Measurements from ENCODE around the gene ELOF1. TPM values are rescaled to one million over a fixed set of nuclear protein-coding genes. Genes with fewer than 3 reads are reported as not detected.

ELOF1 gene
- total and polyA plus RNA-seq, 2 of the 13 experiments (the other 11 are each of a cell fraction or from before 2014, with no cell fraction given): 14.5 to 43.2 TPM

DNA sequence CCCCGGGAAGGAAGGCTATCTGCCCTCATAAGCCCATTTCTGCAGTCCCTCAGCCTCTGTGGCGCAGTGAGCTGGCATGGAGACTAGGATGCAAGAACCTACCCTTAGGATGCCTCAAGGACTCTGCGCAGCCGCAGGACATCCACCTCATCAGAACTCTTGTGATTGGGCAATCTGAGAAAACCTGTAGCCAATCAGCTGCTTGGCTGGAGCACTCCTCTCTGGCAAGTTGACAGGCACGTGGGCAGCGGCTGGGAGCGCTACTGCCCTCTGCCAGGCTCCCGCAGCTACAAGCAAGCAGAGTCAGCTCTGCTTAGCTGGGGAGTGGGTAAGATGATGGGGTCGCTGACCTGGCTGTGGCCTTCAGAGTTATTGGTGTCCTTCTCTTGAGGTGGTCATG is 28.6 kb downstream of the ELOF1 start (continued):
- TF ChIP-seq MIER2 (CRISPR knock-in tag; IDR thresholded peaks at IDR 0.05) (peak; percentile 68; the same call in 1 of the 2 replicates), ZMYM4 (CRISPR knock-in tag; IDR thresholded peaks at IDR 0.05) (peak; percentile 76), ZNF460 (CRISPR knock-in tag; IDR thresholded peaks at IDR 0.05; ENCODE audit: borderline replicate concordance) (no peak), GATAD1 (CRISPR knock-in tag; IDR thresholded peaks at IDR 0.05) (peak; percentile 67; the same call in 1 of the 2 replicates), LCORL (IDR thresholded peaks at IDR 0.05) (no peak), LCORL (CRISPR knock-in tag; IDR thresholded peaks at IDR 0.05) (no peak), MAX (IDR thresholded peaks at IDR 0.05) (peak; percentile 99), ZSCAN30 (CRISPR knock-in tag; IDR thresholded peaks at IDR 0.05) (no peak), RXRB (CRISPR knock-in tag; IDR thresholded peaks at IDR 0.05; ENCODE audit: borderline replicate concordance) (peak; percentile 60; the same call in 1 of the 2 replicates), KAT2B (IDR thresholded peaks at IDR 0.05; ENCODE audit: borderline replicate concordance, low read depth, low read length) (no peak), MEIS1 (CRISPR knock-in tag; IDR thresholded peaks at IDR 0.05; ENCODE audit: borderline replicate concordance) (no peak), IKZF1 (IDR thresholded peaks at IDR 0.05) (no peak), ATF4 (CRISPR knock-in tag; IDR thresholded peaks at IDR 0.05) (no peak), USF2 (IDR thresholded peaks at IDR 0.05; ENCODE audit: low read depth, low read length) (peak; percentile 67), USF2 (CRISPR knock-in tag; IDR thresholded peaks at IDR 0.05; ENCODE audit: borderline replicate concordance) (peak; percentile 55; the same call in 1 of the 2 replicates), CBX1 (IDR thresholded peaks at IDR 0.05; ENCODE audit: low read depth) (peak; percentile 66), BORCS8-MEF2B (CRISPR knock-in tag; IDR thresholded peaks at IDR 0.05) (peak; percentile 52; the same call in 1 of the 2 replicates), ZNF121 (CRISPR knock-in tag; IDR thresholded peaks at IDR 0.05) (no peak)
- TF ChIP-seq, protein P1, sequence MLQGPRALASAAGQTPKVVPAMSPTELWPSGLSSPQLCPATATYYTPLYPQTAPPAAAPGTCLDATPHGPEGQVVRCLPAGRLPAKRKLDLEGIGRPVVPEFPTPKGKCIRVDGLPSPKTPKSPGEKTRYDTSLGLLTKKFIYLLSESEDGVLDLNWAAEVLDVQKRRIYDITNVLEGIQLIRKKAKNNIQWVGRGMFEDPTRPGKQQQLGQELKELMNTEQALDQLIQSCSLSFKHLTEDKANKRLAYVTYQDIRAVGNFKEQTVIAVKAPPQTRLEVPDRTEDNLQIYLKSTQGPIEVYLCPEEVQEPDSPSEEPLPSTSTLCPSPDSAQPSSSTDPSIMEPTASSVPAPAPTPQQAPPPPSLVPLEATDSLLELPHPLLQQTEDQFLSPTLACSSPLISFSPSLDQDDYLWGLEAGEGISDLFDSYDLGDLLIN (CRISPR knock-in tag; IDR thresholded peaks at IDR 0.05; ENCODE audit: borderline replicate concordance): no peak
- TF ChIP-seq, protein P2, sequence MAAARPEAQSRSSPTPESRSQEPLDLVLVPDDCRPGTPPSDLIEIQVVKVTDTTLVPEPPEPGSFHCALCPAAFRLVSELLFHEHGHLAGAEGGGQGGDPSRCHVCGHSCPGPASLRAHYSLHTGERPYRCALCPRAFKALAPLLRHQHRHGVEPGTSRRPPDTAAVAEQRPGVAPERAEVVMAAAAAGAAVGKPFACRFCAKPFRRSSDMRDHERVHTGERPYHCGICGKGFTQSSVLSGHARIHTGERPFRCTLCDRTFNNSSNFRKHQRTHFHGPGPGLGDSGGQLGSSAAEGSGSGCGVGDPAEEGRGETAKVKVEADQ (CRISPR knock-in tag; IDR thresholded peaks at IDR 0.05; ENCODE audit: borderline replicate concordance): no peak
